NCI-H2107 treated with DMSO at 0.1 percent for 48 hours (cell line): ENCODE measurements around the gene CCNK.

ENCODE experiments used
- DNase-seq: peaks from one replicate; lab custom pipeline; 2025; ENCODE audit not compliant: unreplicated experiment; lab: John Stamatoyannopoulos, UW

CCNK gene

DNA sequence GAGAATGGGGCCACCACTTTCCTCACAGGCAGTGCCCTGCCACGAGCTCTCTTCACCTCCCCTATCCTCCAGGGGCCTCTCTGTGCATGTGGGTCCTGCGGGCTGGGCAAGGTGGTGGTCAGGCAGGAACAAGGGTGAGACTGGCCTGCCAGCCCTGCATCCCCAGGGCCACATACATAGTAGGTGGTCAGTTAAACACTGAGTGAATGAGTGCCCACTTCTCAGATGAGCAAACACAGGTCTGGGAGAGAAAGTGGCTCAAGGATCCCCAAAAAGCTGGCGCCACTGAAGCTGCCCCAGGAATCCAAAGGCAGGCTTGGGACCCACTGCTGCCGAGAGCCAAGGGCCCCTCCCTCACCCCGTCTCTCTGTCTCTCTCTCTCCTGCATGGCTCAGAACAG, 51.1 kb downstream of the CCNK start:
- no peak for DNase-seq

- DNase-seq = no peak
Measured at GRCh38 chr14:99534333-99534732, 53.1 kb downstream of the CCNK start.

DNA sequence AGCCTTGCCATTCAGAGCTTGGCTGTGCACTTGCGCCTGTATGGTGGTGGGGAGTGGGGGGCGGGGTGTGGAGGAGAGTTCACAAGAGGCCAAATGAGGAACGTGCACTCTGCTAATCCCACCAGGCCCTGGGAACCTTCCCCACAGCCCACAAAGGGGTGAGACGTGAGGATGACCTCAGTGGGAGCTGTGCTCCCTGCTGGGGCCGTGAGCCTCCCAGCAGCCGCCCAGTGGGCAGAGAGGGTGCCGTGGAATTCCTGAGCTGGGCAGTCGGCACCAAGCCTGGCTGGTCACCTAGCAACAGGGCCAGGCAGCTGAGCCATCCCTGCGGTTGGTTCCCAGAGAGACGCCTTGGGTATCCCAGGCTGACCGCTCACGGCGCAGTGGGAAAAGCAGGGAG, 53.7 kb downstream of the CCNK start:
- DNase-seq = no peak

GRCh38 chr14:99535448-99535847, 54.2 kb downstream of the CCNK start:
- no peak for DNase-seq

- no peak for DNase-seq
Measured at GRCh38 chr14:99535908-99536778, 54.9 kb downstream of the CCNK start.

DNA sequence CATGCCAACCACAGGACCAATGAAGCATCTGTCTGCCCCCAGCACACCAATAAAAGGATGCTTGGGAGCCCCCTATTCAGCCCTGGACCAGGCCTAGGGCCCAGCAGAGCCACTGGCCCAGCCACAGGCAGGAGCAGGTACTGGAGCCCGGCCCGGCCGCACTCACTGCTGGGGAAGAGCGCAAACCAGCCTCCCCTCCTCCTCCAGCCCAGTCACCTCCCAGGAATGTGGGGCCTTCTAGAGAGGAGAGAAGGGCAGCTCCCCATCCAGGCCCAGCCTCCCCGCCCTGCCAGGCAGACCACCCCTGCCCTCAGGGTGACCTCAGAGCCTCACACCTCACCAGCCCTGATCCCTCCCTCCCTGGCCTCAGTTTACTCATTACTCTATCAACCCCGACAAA, 56.2 kb downstream of the CCNK start:
- DNase-seq = no peak

DNA sequence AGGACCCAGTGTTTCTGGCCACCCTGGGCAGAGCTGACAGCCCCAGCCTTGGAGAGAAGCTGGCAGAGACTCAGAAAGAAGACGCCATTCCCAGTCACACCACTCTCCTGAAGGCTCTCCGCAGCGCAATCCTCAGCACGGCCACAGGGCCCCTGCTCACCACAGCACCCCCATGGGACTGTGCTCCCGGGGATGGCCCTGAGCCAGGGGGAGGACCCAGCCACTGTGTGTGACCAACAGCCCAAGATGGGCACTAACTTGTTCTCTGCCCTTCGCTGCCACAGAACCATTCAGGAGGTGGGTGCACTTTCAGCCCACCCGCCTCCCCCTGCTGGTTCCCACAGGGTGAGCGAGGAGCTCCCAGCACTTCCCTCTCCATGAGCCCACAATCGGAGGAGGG, 57.1 kb downstream of the CCNK start:
- DNase-seq = no peak

GRCh38 chr14:99538733-99539132, 57.5 kb downstream of the CCNK start:
- DNase-seq = no peak

GRCh38 chr14:99539491-99539890, 58.3 kb downstream of the CCNK start:
- no peak for DNase-seq

DNA sequence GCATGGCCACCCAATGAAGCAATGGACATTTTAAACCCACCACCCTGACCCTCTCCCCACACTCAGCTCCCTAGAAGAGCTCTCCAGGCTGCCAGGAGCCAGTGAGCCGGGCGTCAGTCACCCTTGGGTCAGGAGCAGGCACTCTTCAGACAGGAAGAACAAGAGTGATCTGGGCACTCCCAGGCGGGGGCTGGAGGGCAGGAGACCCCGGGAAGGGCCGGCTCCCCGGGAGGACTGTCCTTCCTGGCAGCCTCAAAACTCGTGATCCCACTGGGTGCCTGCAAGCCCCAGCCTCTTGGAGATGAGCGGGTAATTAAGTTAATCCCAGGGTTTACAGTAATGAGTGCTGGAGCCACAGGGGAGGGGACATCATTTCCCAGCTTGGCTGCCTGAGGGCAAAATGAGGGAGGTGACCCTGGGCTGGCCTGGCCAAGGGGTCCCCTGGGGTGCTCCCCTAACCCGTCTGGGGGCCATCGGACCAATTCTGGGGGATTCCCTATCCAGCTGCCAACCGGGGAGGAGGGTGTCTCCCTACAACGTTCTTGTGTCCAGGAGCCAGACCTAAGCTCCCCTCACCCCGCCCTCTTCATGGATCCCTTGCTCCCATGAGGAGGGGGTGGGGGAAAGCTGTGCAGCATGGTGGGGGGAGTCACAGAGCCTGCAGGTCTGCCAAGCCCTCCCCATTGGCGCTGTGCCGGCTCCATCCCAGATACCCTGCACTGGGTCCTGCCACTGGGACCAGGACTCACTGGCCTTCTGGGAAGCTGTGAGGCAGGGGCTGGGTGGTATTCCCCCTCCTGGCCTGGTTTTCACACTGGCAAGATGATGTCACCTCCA, 59.2 kb downstream of the CCNK start:
- no peak for DNase-seq

DNA sequence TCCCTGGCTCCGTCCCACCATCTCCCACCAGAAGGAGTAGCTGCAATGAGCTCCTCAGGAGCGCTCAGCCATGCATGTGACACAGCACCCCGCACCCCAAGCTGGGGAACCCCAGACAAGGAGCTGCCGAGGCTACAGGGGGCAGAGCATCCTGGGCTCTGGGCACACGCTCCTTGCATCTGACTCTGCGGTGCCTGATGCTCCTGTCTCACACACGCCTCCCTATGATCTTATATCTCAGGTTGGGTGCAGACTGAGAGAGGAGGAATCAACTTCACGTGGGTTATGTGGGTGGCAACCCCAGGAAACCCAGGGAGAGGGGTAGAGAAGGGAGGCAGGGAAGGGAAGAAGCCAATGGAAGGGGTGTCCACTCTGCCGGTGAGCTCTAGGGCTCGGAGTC, 60.0 kb downstream of the CCNK start:
- no peak for DNase-seq

DNA sequence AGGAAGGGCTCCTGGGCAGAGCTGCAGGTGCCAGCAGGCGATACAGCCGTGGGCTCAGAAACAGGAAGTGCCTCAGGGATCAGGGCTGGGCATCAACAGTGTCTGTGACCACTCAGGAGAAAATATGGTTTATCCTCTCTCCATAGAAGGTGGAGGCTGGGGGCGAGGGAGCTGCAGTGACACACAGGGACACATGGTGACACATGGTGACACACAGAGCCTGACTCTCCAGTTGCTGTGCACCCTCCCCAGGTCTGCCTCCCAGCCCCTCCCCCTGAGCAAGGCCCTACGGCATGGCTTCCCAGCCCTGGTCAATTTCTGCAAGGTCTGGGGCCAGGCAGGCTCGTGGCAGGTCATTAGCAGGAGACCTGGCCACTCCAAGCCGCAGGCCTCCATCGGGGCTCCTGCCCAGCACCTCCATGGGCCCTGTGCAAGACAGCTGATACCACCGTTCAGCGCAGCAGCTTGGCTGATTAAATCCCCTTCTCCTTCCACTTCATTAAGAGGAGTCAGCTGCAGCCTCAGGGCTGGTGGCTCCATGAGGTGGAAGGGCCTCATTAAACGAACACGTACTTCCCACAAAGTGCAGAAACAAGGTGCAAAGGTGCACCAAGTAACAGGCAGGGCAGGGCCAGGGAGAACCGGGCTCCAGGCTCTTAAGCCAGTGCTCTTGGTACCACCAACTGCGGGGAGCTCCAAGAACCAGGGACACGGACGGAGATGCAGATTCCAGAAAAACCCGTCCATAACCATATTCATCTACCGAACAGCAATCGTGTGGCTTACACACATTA, 60.7 kb downstream of the CCNK start:
- DNase-seq = no peak

DNA sequence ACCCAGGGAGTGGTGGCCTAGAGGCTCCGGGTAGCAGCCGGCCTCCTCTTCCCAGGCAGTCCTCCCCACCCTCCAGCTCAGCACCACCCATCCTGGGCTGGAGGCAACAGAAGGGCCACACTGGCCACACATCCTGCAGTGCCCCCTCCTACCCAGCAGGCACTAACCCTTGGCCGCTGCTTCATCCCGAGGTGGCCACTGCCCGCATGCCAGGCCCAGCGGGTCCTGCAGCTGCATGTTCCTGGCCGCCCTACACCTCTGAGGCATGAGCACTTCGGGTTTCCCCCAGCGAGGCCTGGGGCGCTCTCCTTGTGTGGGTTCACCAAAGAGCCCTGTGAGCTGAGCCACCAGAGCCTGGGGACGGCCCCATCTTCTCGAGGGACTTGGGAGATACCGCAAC, 61.4 kb downstream of the CCNK start:
- DNase-seq = no peak

GRCh38 chr14:99543370-99543769, 62.2 kb downstream of the CCNK start:
- DNase-seq = no peak

DNA sequence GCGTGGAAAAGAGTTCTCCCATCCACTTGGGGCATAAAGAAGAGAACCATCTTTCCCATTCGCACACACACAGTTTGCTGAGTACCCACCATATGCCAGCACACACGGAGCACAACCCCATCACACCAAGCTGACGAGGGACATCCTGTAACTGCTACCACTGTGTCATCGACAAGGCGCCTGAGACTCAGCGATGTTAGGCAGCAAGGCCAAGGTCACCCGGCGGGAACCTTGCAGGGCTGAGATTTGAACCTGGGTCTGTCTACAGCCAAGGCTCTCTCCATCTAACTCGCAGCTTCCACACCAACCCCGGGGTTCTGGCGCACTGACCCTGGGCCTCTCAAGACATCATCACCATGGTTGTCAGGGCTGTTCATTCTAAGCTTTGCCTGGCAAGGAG, 62.8 kb downstream of the CCNK start:
- no peak for DNase-seq

DNA sequence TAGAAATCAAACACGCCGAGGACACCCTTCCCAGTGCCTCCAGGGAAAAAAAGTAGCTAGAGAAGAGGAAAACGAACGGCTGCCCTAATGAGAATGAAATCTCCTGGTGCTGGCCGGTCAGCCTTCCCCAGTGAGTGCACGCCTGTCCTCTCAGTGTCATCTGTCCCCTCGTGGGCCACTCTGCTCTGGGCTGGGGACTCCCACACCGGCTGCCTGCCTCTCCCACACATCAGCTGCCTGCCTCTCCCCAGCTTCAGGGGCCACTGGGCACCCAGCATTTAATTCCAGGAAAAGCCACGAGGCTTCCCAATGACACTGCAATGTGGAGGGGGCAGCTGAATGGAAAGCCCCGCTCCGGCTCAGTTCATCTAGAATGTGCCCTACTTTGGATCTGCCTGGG, 63.8 kb downstream of the CCNK start:
- no peak for DNase-seq

DNA sequence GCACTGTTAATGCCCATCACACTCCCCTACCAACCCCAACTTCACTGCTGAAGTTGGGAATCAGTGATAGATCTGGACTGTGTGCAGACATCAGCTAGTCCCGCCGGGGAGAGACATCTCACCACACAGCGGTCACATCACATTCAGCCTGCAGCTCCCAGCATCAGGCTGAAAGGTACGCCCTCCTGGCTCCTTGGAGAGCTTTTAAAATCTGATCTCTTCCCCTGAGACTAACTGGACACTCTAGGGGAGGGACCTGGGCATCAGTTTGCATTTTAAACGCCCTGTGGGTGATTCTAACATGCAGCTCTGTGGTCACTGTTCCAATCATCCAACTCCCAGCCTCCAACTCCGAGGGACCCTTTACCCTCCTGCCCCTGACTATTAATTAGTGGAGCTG, 64.4 kb downstream of the CCNK start:
- DNase-seq = peak; percentile 64

- peak; percentile 57 for DNase-seq
Measured at GRCh38 chr14:99546234-99546879, 65.1 kb downstream of the CCNK start.

DNA sequence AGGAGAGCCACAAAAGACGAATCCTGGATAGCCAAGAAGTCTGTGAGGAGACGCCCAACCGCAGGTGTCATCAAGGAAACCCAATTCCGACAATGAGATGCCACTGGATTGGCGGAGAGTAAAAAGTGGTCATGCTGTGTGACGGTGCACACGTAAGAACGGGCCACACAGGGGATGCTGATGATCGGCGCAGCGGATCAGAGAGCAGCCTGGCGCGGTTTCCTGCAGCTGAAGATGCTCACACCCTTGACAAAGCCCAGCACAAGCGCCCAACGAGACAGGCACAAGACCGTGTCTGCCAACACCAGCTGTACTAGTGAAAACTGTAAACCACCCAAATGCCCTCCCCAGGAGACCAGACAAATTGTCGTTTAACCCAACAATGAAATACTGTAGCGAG, 67.0 kb downstream of the CCNK start:
- peak; percentile 51 for DNase-seq

GRCh38 chr14:99548871-99549515, 67.8 kb downstream of the CCNK start:
- DNase-seq = no peak
